ENCODE measurements around the gene GYG2.

- no peak for TF ChIP-seq CTCF (conservative IDR thresholded peaks at IDR 0.05; ENCODE audit: low read depth, low read length)
- no peak for TF ChIP-seq EZH2phosphoT487 (IDR thresholded peaks at IDR 0.05; ENCODE audit: borderline replicate concordance, low read length)
These were observed 89.0 kb downstream of the GYG2 start for GRCh38 chrX:2917767-2918166.

Measured in PC-3 (cell line).